Keratinocyte (primary cell): ENCODE data around the gene COX4I1. TPM values are rescaled to one million over a fixed set of nuclear protein-coding genes. Genes with fewer than 3 reads are reported as not detected.

ENCODE experiments used
- DNase-seq: peaks from one replicate; pipeline ENCODE4 v3.0.0-alpha.2; 2011; ENCODE audit warnings: low read depth, missing footprints, low spot score
- FAIRE-seq: peaks from 2 replicates; lab custom pipeline; 2011; peaks lifted over from hg19 to GRCh38; lab: Jason Lieb, UNC
- H2AFZ ChIP-seq: 2 replicates; pipeline ENCODE4 v1.6.0; 2012; ENCODE audit warnings: low read length, control low read depth, inconsistent platforms; ENCODE audit not compliant: control insufficient read depth
- H3K27ac ChIP-seq: 2 replicates; pipeline ENCODE4 v1.5.1; 2011; ENCODE audit warnings: low read length; ENCODE audit not compliant: control insufficient read depth, insufficient read depth
- H3K27me3 ChIP-seq: 3 replicates; pipeline ENCODE4 v1.6.0; 2011; ENCODE audit warnings: low read length; ENCODE audit not compliant: control insufficient read depth, insufficient read depth; ENCODE audit errors: extremely low read depth
- H3K36me3 ChIP-seq, 2 experiments: 2 replicates in 1 of 2; 3 replicates in 1 of 2; pipeline ENCODE4 v1.5.1; 2011; ENCODE audit warnings: low read length in 2 of 2, mild to moderate bottlenecking in 1 of 2; ENCODE audit not compliant: control insufficient read depth in 2 of 2, insufficient read depth in 2 of 2; ENCODE audit errors: extremely low read depth in 1 of 2
- H3K4me1 ChIP-seq: 3 replicates; pipeline ENCODE4 v1.5.1; 2011; ENCODE audit warnings: low read length; ENCODE audit not compliant: control insufficient read depth, insufficient read depth; ENCODE audit errors: extremely low read depth
- H3K4me2 ChIP-seq: 3 replicates; pipeline ENCODE4 v1.6.0; 2011; ENCODE audit warnings: low read depth, low read length; ENCODE audit not compliant: control insufficient read depth, insufficient read depth; ENCODE audit errors: extremely low read depth
- H3K4me3 ChIP-seq, 3 experiments: fragments of 200-600 bp in 1 of 3; sonication (generic) in 1 of 3; 2 replicates in 2 of 3; 3 replicates in 1 of 3; pipeline ENCODE4 v1.5.1; 2011 to 2016; ENCODE audit warnings: low read length in 3 of 3, mild to moderate bottlenecking in 3 of 3, control low read depth in 2 of 3, inconsistent platforms in 1 of 3, low read depth in 1 of 3, mixed read lengths in 1 of 3, mixed run types in 1 of 3, moderate library complexity in 1 of 3; ENCODE audit not compliant: control insufficient read depth in 2 of 3, insufficient read depth in 2 of 3; ENCODE audit errors: extremely low read depth in 1 of 3
- H3K79me2 ChIP-seq: 2 replicates; pipeline ENCODE4 v1.6.0; 2012; ENCODE audit warnings: low read length; ENCODE audit not compliant: control insufficient read depth, insufficient read depth
- H3K9ac ChIP-seq: 3 replicates; pipeline ENCODE4 v1.6.0; 2011; ENCODE audit warnings: low read length; ENCODE audit not compliant: control insufficient read depth, insufficient read depth; ENCODE audit errors: extremely low read depth
- H3K9me1 ChIP-seq: 3 replicates; pipeline ENCODE4 v1.6.0; 2011; ENCODE audit warnings: low read length; ENCODE audit not compliant: control insufficient read depth, insufficient read depth; ENCODE audit errors: extremely low read depth
- H3K9me3 ChIP-seq: 2 replicates; pipeline ENCODE4 v1.5.1; 2012; ENCODE audit warnings: low read depth, low read length; ENCODE audit not compliant: control insufficient read depth
- H4K20me1 ChIP-seq: 3 replicates; pipeline ENCODE4 v1.6.0; 2011; ENCODE audit warnings: low read length; ENCODE audit not compliant: control insufficient read depth, insufficient read depth; ENCODE audit errors: extremely low read depth
- EZH2 ChIP-seq: IDR thresholded peaks from one replicate; pipeline ENCODE4 v1.6.1; 2012; ENCODE audit warnings: inconsistent platforms, mild to moderate bottlenecking, low read length, moderate library complexity
- dilution Hi-C: fragments of 300-500 bp; cut with MboI; formaldehyde crosslinking; loops from one replicate; pipeline ENCODE4 v1.7.0; 2020; ENCODE audit warnings: low sequenced_read_pairs; ENCODE audit not compliant: extremely low pct_ligation_motif_present
- polyA plus RNA-seq, 5 experiments: library from polyadenylated mRNA; depleted of rRNA in 3 of 5; stranded (reverse) in 3 of 5; stranded (forward) in 1 of 5; unstranded in 1 of 5; fragments of >200 nt; gene quantifications; 1 replicate in 1 of 5; 2 replicates in 3 of 5; 3 replicates in 1 of 5; pipeline versions ENCODE4 v1.2.1 to v1.2.3, GENCODE V29; 2011 to 2012; ENCODE audit warnings: missing spikeins in 2 of 5, low read depth in 1 of 5, low replicate concordance in 1 of 5
- TF ChIP-seq, protein P1 (sequence below), 3 experiments: IDR thresholded peaks in 1 of 3; conservative IDR thresholded peaks in 1 of 3; optimal IDR thresholded peaks in 1 of 3; 2 replicates in 2 of 3; 3 replicates in 1 of 3; pipeline versions ENCODE3 to v1.5.1; 2011; ENCODE audit warnings: low read length in 3 of 3, mild to moderate bottlenecking in 3 of 3, moderate library complexity in 2 of 3, control low read depth in 1 of 3, inconsistent platforms in 1 of 3; ENCODE audit not compliant: insufficient read depth in 2 of 3; ENCODE audit errors: extremely low read depth in 1 of 3

The COX4I1 gene
- polyA plus RNA-seq, 1 donor (not counting 4 experiments of a cell fraction or from before 2014, with no cell fraction given), result 809 TPM

DNA sequence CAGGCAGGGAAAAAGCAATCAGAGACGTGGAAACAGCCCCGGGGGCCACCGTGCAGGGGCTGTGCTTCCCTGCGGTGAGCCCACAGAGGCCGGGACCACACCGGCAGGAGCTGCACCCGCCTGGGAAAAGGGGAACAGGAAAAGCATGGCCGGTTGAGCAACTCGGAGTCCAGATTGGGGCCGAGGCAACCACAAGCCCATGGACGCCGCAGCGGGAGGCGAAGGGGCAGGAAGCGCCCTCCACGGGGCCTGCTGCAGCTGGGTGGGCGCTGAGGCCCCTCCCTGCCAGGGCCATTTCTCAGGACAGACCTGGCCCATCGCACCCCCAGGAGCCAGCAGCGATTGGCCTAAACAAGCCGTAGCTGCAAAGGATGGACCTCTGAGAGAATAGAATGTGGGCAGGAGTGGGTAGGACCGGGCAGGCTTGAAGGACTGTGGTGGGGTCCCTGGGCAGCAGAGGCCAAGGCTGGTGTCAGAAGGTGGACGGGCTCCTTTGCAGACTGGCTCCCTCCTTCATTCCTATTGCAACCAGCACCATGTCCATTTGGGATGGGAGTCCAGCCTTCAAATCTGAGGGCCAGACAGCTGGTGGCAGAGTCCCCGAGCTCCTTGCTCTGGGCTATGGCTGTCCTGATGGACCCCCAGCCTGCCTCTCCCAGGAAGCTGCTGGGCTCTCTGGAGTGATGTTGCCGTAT lies 30.4 kb downstream of the COX4I1 start:
- Histone ChIP-seq H3K9me1 (no peaks in the 10 kb centered on the region), H3K4me1 (no peaks in the 10 kb centered on the region), H2AFZ (no peak overlapping the region), H3K36me3 (no peaks in the 10 kb centered on the region), H3K4me2 (no peak overlapping the region), H4K20me1 (no peaks in the 10 kb centered on the region), H3K9ac (no peak overlapping the region), H3K27me3 (no peaks in the 10 kb centered on the region), H3K79me2 (no peaks in the 10 kb centered on the region), H3K27ac (no peak overlapping the region), H3K4me3 (no peak overlapping the region), H3K9me3 (peaks cover 2% of the 10 kb centered on the region)
- FAIRE-seq (no peak), DNase-seq (no peak)
- TF ChIP-seq EZH2, result no peak
- TF ChIP-seq, protein P1, sequence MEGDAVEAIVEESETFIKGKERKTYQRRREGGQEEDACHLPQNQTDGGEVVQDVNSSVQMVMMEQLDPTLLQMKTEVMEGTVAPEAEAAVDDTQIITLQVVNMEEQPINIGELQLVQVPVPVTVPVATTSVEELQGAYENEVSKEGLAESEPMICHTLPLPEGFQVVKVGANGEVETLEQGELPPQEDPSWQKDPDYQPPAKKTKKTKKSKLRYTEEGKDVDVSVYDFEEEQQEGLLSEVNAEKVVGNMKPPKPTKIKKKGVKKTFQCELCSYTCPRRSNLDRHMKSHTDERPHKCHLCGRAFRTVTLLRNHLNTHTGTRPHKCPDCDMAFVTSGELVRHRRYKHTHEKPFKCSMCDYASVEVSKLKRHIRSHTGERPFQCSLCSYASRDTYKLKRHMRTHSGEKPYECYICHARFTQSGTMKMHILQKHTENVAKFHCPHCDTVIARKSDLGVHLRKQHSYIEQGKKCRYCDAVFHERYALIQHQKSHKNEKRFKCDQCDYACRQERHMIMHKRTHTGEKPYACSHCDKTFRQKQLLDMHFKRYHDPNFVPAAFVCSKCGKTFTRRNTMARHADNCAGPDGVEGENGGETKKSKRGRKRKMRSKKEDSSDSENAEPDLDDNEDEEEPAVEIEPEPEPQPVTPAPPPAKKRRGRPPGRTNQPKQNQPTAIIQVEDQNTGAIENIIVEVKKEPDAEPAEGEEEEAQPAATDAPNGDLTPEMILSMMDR (optimal IDR thresholded peaks at IDR 0.05 in 1 of 3, IDR thresholded peaks at IDR 0.05 in 1 of 3, conservative IDR thresholded peaks at IDR 0.05 in 1 of 3; ENCODE audit: extremely low read depth in 1 of 3, insufficient read depth in 2 of 3, low read length in 3 of 3), result no peak
- dilution Hi-C loops, result no loop called here

DNA sequence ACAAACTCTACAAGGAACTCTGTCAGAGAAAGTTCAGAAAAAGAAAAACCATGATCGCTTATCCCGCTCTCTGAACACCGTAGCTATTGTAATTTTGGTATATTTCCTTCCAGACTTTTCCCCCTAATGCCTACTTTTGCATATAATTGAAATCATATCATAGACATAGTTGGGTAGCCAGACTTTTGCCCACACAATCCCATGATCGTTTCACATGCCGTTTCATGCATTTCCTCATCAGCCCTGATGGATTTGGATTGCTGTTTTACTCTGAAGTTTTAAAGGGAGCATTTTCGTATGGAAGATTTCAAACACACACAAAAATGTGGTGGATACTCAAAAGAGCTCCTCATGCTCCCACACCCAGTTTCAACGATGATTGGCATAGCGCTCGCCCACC lies 31.3 kb downstream of the COX4I1 start:
- H3K4me3 ChIP-seq, result no peak overlapping the region
- H4K20me1 ChIP-seq, result no peaks in the 10 kb centered on the region
- FAIRE-seq, result no peak
- H3K79me2 ChIP-seq, result no peaks in the 10 kb centered on the region
- DNase-seq, result no peak
- no peak overlapping the region for H3K27ac ChIP-seq
- no peak overlapping the region for H2AFZ ChIP-seq
- TF ChIP-seq, protein P1 (optimal IDR thresholded peaks at IDR 0.05 in 1 of 3, IDR thresholded peaks at IDR 0.05 in 1 of 3, conservative IDR thresholded peaks at IDR 0.05 in 1 of 3; ENCODE audit: extremely low read depth in 1 of 3, insufficient read depth in 2 of 3, low read length in 3 of 3), result no peak
- TF ChIP-seq EZH2, result no peak
- H3K9ac ChIP-seq, result no peak overlapping the region
- no peaks in the 10 kb centered on the region for H3K36me3 ChIP-seq
- peaks cover 2% of the 10 kb centered on the region for H3K9me3 ChIP-seq
- no peaks in the 10 kb centered on the region for H3K9me1 ChIP-seq
- no peak overlapping the region for H3K4me2 ChIP-seq
- H3K27me3 ChIP-seq, result peaks cover under 1% of the 10 kb centered on the region
- no peaks in the 10 kb centered on the region for H3K4me1 ChIP-seq
- dilution Hi-C loops, result no loop called here
